Stimulated activated naive CD8-positive, alpha-beta T cell treated with anti-CD3 and anti-CD28 coated beads, Interleukin-15, Interleukin-2, amounts not matched to agents 100 ng/mL and 50 ng/mL, for 24 hours (primary cell): ENCODE measurements around the gene SPOCD1.

Experiments used
- H3K27ac Mint-ChIP-seq: one replicate; pipeline ENCODE4 v1.8.0; 2021; ENCODE audit warnings: mild to moderate bottlenecking, mixed read lengths
- H3K27me3 Mint-ChIP-seq: one replicate; pipeline ENCODE4 v1.8.0; 2021; ENCODE audit warnings: mixed read lengths
- H3K36me3 Mint-ChIP-seq: one replicate; pipeline ENCODE4 v1.8.0; 2021; ENCODE audit warnings: low read depth, mixed read lengths
- H3K4me1 Mint-ChIP-seq: one replicate; pipeline ENCODE4 v1.8.0; 2021; ENCODE audit warnings: low read depth, mixed read lengths
- H3K4me3 Mint-ChIP-seq: one replicate; pipeline ENCODE4 v1.8.0; 2021; ENCODE audit warnings: mild to moderate bottlenecking, mixed read lengths
- H3K9me3 Mint-ChIP-seq: one replicate; pipeline ENCODE4 v1.8.0; 2021; ENCODE audit warnings: mixed read lengths

The SPOCD1 gene

GRCh38 chr1:31815307-31815645 lies 546 bp downstream of the SPOCD1 start:
- Mint-ChIP-seq H3K9me3 (no peaks in the 10 kb centered on the region), H3K27me3 (no peaks in the 10 kb centered on the region), H3K4me3 (no peak overlapping the region), H3K36me3 (no peaks in the 10 kb centered on the region), H3K27ac (no peak overlapping the region), H3K4me1 (peaks cover 7% of the 10 kb centered on the region)

GRCh38 chr1:31814631-31815306 lies 1.1 kb downstream of the SPOCD1 start:
- Mint-ChIP-seq H3K36me3 (no peaks in the 10 kb centered on the region), H3K27me3 (no peaks in the 10 kb centered on the region), H3K27ac (no peak overlapping the region), H3K4me3 (no peak overlapping the region), H3K9me3 (no peaks in the 10 kb centered on the region), H3K4me1 (peaks cover 7% of the 10 kb centered on the region)

- Mint-ChIP-seq H3K27me3 (no peaks in the 10 kb centered on the region), H3K9me3 (no peaks in the 10 kb centered on the region), H3K27ac (no peak overlapping the region), H3K4me1 (peaks cover 7% of the 10 kb centered on the region), H3K4me3 (no peak overlapping the region), H3K36me3 (no peaks in the 10 kb centered on the region)
These were observed 1.7 kb downstream of the SPOCD1 start for GRCh38 chr1:31814041-31814511.

GRCh38 chr1:31812158-31812829 lies 3.5 kb downstream of the SPOCD1 start:
- Mint-ChIP-seq H3K36me3 (no peaks in the 10 kb centered on the region), H3K4me3 (no peak overlapping the region), H3K27me3 (no peaks in the 10 kb centered on the region), H3K4me1 (peaks cover 4% of the 10 kb centered on the region), H3K27ac (no peak overlapping the region), H3K9me3 (no peaks in the 10 kb centered on the region)

- no peaks in the 10 kb centered on the region for H3K9me3 Mint-ChIP-seq
These were observed 4.2 kb downstream of the SPOCD1 start for GRCh38 chr1:31811605-31812004.

GRCh38 chr1:31809698-31810097 lies 6.1 kb downstream of the SPOCD1 start:
- no peak overlapping the region for H3K27ac Mint-ChIP-seq
- no peaks in the 10 kb centered on the region for H3K36me3 Mint-ChIP-seq
- H3K9me3 Mint-ChIP-seq: no peaks in the 10 kb centered on the region
- H3K4me1 Mint-ChIP-seq: no peaks in the 10 kb centered on the region
- no peak overlapping the region for H3K4me3 Mint-ChIP-seq
- no peaks in the 10 kb centered on the region for H3K27me3 Mint-ChIP-seq

More at GRCh38 chr1:31811605-31812004, 4.2 kb downstream of the SPOCD1 start:
- H3K27me3 Mint-ChIP-seq: no peaks in the 10 kb centered on the region
- H3K4me1 Mint-ChIP-seq: peaks cover 4% of the 10 kb centered on the region
- H3K4me3 Mint-ChIP-seq: no peak overlapping the region
- no peaks in the 10 kb centered on the region for H3K36me3 Mint-ChIP-seq
- no peak overlapping the region for H3K27ac Mint-ChIP-seq

GRCh38 chr1:31807273-31808048 lies 8.4 kb downstream of the SPOCD1 start:
- Mint-ChIP-seq H3K36me3 (no peaks in the 10 kb centered on the region), H3K27me3 (no peaks in the 10 kb centered on the region), H3K4me1 (peaks cover 6% of the 10 kb centered on the region), H3K27ac (no peak overlapping the region), H3K4me3 (no peak overlapping the region), H3K9me3 (no peaks in the 10 kb centered on the region)

- Mint-ChIP-seq H3K36me3 (no peaks in the 10 kb centered on the region), H3K27ac (no peak overlapping the region), H3K27me3 (no peaks in the 10 kb centered on the region), H3K4me3 (no peak overlapping the region), H3K9me3 (no peaks in the 10 kb centered on the region), H3K4me1 (peaks cover 8% of the 10 kb centered on the region)
These were observed 10.5 kb downstream of the SPOCD1 start for GRCh38 chr1:31805318-31805717.

GRCh38 chr1:31804098-31804497 lies 11.7 kb downstream of the SPOCD1 start:
- Mint-ChIP-seq H3K27me3 (no peaks in the 10 kb centered on the region), H3K27ac (no peak overlapping the region), H3K4me3 (no peak overlapping the region), H3K9me3 (no peaks in the 10 kb centered on the region), H3K4me1 (peaks cover 8% of the 10 kb centered on the region), H3K36me3 (no peaks in the 10 kb centered on the region)

GRCh38 chr1:31803610-31804009 lies 12.2 kb downstream of the SPOCD1 start:
- H3K27me3 Mint-ChIP-seq: no peaks in the 10 kb centered on the region
- H3K27ac Mint-ChIP-seq: peak overlapping the region; percentile 22
- peaks cover 11% of the 10 kb centered on the region for H3K4me1 Mint-ChIP-seq
- no peaks in the 10 kb centered on the region for H3K9me3 Mint-ChIP-seq
- H3K36me3 Mint-ChIP-seq: no peaks in the 10 kb centered on the region
- H3K4me3 Mint-ChIP-seq: no peak overlapping the region

- H3K27me3 Mint-ChIP-seq: no peaks in the 10 kb centered on the region
- H3K27ac Mint-ChIP-seq: peak overlapping the region; percentile 32
- H3K4me3 Mint-ChIP-seq: peak overlapping the region; percentile 48
- no peaks in the 10 kb centered on the region for H3K9me3 Mint-ChIP-seq
- H3K36me3 Mint-ChIP-seq: no peaks in the 10 kb centered on the region
- peaks cover 12% of the 10 kb centered on the region for H3K4me1 Mint-ChIP-seq
These were observed 13.4 kb downstream of the SPOCD1 start for GRCh38 chr1:31802190-31803150.

GRCh38 chr1:31801458-31801857 lies 14.4 kb downstream of the SPOCD1 start:
- Mint-ChIP-seq H3K4me1 (peaks cover 12% of the 10 kb centered on the region), H3K27ac (no peak overlapping the region), H3K36me3 (no peaks in the 10 kb centered on the region), H3K27me3 (no peaks in the 10 kb centered on the region), H3K9me3 (no peaks in the 10 kb centered on the region), H3K4me3 (no peak overlapping the region)

GRCh38 chr1:31800674-31800967 lies 15.2 kb downstream of the SPOCD1 start:
- H3K27me3 Mint-ChIP-seq: no peaks in the 10 kb centered on the region
- H3K9me3 Mint-ChIP-seq: no peaks in the 10 kb centered on the region
- H3K4me1 Mint-ChIP-seq: peaks cover 12% of the 10 kb centered on the region
- H3K4me3 Mint-ChIP-seq: no peak overlapping the region
- H3K36me3 Mint-ChIP-seq: no peaks in the 10 kb centered on the region
- no peak overlapping the region for H3K27ac Mint-ChIP-seq

- Mint-ChIP-seq H3K36me3 (no peaks in the 10 kb centered on the region), H3K4me3 (no peak overlapping the region), H3K27ac (no peak overlapping the region), H3K27me3 (no peaks in the 10 kb centered on the region), H3K4me1 (peaks cover 12% of the 10 kb centered on the region), H3K9me3 (no peaks in the 10 kb centered on the region)
These were observed 15.7 kb downstream of the SPOCD1 start for GRCh38 chr1:31799895-31800673.
